ENCODE measurements around the gene TMEM185B. TPM values are rescaled to one million over a fixed set of nuclear protein-coding genes. Genes with fewer than 3 reads are reported as not detected.
A peak's percentile ranks its signal among the peaks of the same experiment; 100 is the strongest.

Gene TMEM185B
- total RNA-seq, 1 donor from 2014 or later: 31.8 TPM

- intact Hi-C loops (cut with DNase I): loop anchor here (5.0 to 10.0 kb wide), 6 partner anchors 218 to 1483 kb away; partner anchors contain the start of genes C2orf76, CLASP1, DBI and EPB41L5
- H3K4me3 ChIP-seq: peak overlapping the region; percentile 83 to 85
- no peak overlapping the region for H3K27ac ChIP-seq
Measured at GRCh38 chr2:120254178-120254577, 31.0 kb upstream of the TMEM185B start.

GRCh38 chr2:120253021-120253882 lies 30.1 kb upstream of the TMEM185B start:
- DNase-seq (ENCODE audit: low spot score in 2 of 2): peak; percentile 43 to 90
- H3K36me3 ChIP-seq: no peaks in the 10 kb centered on the region
- H3K4me3 ChIP-seq: peak overlapping the region; percentile 83 to 85
- intact Hi-C loops (cut with DNase I): loop anchor here (2.0 to 10.0 kb wide), 8 partner anchors 14 to 1484 kb away; partner anchors contain the start of genes C2orf76, CLASP1, DBI and EPB41L5
- TF ChIP-seq CTCF (IDR thresholded peaks at IDR 0.05): peak; percentile 27 to 45 (median 34)
- peak overlapping the region; percentile 65 to 88 for H3K27ac ChIP-seq
- H3K4me1 ChIP-seq: peaks cover 0 to 3% of the 10 kb centered on the region in 2 donors
- H3K27me3 ChIP-seq: no peaks in the 10 kb centered on the region
- no peaks in the 10 kb centered on the region for H3K9me3 ChIP-seq

More at GRCh38 chr2:120254178-120254577, 31.0 kb upstream of the TMEM185B start:
- no peak for DNase-seq (ENCODE audit: low spot score in 2 of 2)
- Histone ChIP-seq H3K4me1 (peaks cover 0 to 3% of the 10 kb centered on the region in 2 donors), H3K36me3 (no peaks in the 10 kb centered on the region), H3K27me3 (no peaks in the 10 kb centered on the region), H3K9me3 (no peaks in the 10 kb centered on the region)
- TF ChIP-seq CTCF (IDR thresholded peaks at IDR 0.05): no peak

- intact Hi-C loops (cut with DNase I): loop anchor here (1.0 to 10.0 kb wide), 11 partner anchors 14 to 1485 kb away; partner anchors contain the start of genes C2orf76, CLASP1, DBI and EPB41L5
- Histone ChIP-seq H3K36me3 (no peaks in the 10 kb centered on the region), H3K9me3 (no peaks in the 10 kb centered on the region), H3K27ac (peak within 1 kb of the TSS; percentile 65 to 88), H3K27me3 (no peaks in the 10 kb centered on the region), H3K4me3 (peak within 1 kb of the TSS; percentile 83 to 85), H3K4me1 (peaks cover 0 to under 1% of the 10 kb centered on the region in 2 donors)
- no peak for TF ChIP-seq CTCF (IDR thresholded peaks at IDR 0.05)
- peak; percentile 98 to 100 for DNase-seq (ENCODE audit: low spot score in 2 of 2)
Measured at GRCh38 chr2:120252225-120253020, 29.2 kb upstream of the TMEM185B start, which contains the start of gene RALB. TSS of gene RALB (plus strand) at chr2:120252852. CDS start at chr2:120278665, 25,813 bp downstream.

- H3K4me3 ChIP-seq: peak overlapping the region; percentile 83 to 85
- intact Hi-C loops (cut with DNase I): loop anchor here (1.0 to 10.0 kb wide), 11 partner anchors 13 to 1485 kb away; partner anchors contain the start of genes C2orf76, CLASP1, DBI and EPB41L5
- H3K9me3 ChIP-seq: no peaks in the 10 kb centered on the region
- no peak for TF ChIP-seq CTCF (IDR thresholded peaks at IDR 0.05)
- H3K27me3 ChIP-seq: no peaks in the 10 kb centered on the region
- peak overlapping the region in 1 of 2 donors; percentile 37 for H3K27ac ChIP-seq
- no peaks in the 10 kb centered on the region for H3K4me1 ChIP-seq
- DNase-seq (ENCODE audit: low spot score in 2 of 2): no peak
- H3K36me3 ChIP-seq: no peaks in the 10 kb centered on the region
Measured at GRCh38 chr2:120251880-120252224, 28.7 kb upstream of the TMEM185B start.

GRCh38 chr2:120251078-120251477 lies 27.9 kb upstream of the TMEM185B start:
- Histone ChIP-seq H3K9me3 (no peaks in the 10 kb centered on the region), H3K27ac (no peak overlapping the region), H3K4me3 (no peak overlapping the region), H3K36me3 (no peaks in the 10 kb centered on the region), H3K27me3 (no peaks in the 10 kb centered on the region), H3K4me1 (no peaks in the 10 kb centered on the region)
- DNase-seq (ENCODE audit: low spot score in 2 of 2): no peak
- intact Hi-C loops (cut with DNase I): loop anchor here (5.0 to 10.0 kb wide), 6 partner anchors 221 to 1486 kb away; partner anchors contain the start of genes C2orf76, CLASP1, DBI and EPB41L5
- TF ChIP-seq CTCF (IDR thresholded peaks at IDR 0.05): no peak
